ENCODE data around the gene PCYT1A. TPM values are rescaled to one million over a fixed set of nuclear protein-coding genes. Genes with fewer than 3 reads are reported as not detected.

Gene PCYT1A
- total RNA-seq, 2 donors from 2014 or later: 41.8 to 78.3 TPM

DNA sequence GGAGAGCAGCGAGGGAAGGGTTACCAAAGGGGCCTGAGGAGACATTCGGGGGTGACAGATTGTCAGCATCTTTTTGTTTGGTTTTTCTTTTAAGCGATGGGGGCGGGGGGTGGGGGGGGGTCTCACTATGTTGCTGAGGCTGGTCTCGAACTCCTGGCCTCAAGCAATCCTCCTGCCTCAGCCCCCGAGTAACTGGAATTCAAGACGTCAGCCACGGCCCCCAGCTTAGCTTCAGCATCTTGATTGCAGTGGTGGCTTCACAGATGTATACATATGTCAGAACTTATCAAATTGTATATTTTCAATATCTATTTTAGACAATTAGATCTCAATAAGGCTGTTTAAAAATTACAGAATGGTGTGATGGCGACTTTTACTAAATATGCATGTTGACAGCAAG, 107.2 kb downstream of the PCYT1A start:
- Histone ChIP-seq H3K36me3 (no peaks in the 10 kb centered on the region), H3K9me3 (no peaks in the 10 kb centered on the region), H3K4me3 (no peak overlapping the region), H3K4me1 (replicated peaks) (no peaks in the 10 kb centered on the region), H3K27ac (no peak overlapping the region), H3K27me3 (replicated peaks; ENCODE audit: insufficient read depth) (no peaks in the 10 kb centered on the region)
- intact Hi-C loops (cut with DNase I): no loop called here
- DNase-seq (ENCODE audit: low spot score): no peak
- TF ChIP-seq, protein P1, sequence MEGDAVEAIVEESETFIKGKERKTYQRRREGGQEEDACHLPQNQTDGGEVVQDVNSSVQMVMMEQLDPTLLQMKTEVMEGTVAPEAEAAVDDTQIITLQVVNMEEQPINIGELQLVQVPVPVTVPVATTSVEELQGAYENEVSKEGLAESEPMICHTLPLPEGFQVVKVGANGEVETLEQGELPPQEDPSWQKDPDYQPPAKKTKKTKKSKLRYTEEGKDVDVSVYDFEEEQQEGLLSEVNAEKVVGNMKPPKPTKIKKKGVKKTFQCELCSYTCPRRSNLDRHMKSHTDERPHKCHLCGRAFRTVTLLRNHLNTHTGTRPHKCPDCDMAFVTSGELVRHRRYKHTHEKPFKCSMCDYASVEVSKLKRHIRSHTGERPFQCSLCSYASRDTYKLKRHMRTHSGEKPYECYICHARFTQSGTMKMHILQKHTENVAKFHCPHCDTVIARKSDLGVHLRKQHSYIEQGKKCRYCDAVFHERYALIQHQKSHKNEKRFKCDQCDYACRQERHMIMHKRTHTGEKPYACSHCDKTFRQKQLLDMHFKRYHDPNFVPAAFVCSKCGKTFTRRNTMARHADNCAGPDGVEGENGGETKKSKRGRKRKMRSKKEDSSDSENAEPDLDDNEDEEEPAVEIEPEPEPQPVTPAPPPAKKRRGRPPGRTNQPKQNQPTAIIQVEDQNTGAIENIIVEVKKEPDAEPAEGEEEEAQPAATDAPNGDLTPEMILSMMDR (IDR thresholded peaks at IDR 0.05): no peak
- TF ChIP-seq POLR2AphosphoS5 (IDR thresholded peaks at IDR 0.05): no peak
- TF ChIP-seq POLR2A (IDR thresholded peaks at IDR 0.05): no peak
- WGBS: 83% methylated on average over 9 of the region's 9 CpGs

Small RNA genes lying within 50 kb of the gene (small RNA-seq; reads per million reads assigned to genes)
- gene AC069257.2: 0 reads per million in 2 donors
- gene RF00019: 0 reads per million in 2 donors

Other genes with a start within 250 kb of the PCYT1A start
- gene TFRC, start 205.6 kb downstream of the PCYT1A start, total RNA-seq: 10 to 100 TPM; 33.8 to 68.1 TPM
- 1 to 10 TPM in 1 of 2 donors, not detected in 1; 3.9 TPM for gene ZDHHC19, start 76.3 kb downstream of the PCYT1A start, total RNA-seq
- 10 to 100 TPM in 1 of 2 donors, under 1 TPM in 1; 0.55 to 32.1 TPM for gene SLC51A, start 71.2 kb downstream of the PCYT1A start, total RNA-seq
- gene DYNLT2B, start 30.5 kb upstream of the PCYT1A start, total RNA-seq: 10 to 100 TPM in 1 of 2 donors, 1 to 10 TPM in 1; 6.5 to 15.3 TPM
- not detected for gene TM4SF19, start 50.7 kb upstream of the PCYT1A start, total RNA-seq
- 10 to 100 TPM; 19.1 to 36.9 TPM for gene UBXN7, start 144.7 kb upstream of the PCYT1A start, total RNA-seq
- 10 to 100 TPM; 17.1 to 30.6 TPM for gene RNF168, start 216.0 kb upstream of the PCYT1A start, total RNA-seq
- not detected for gene SMCO1, start 227.6 kb upstream of the PCYT1A start, total RNA-seq

Data from prostate gland (tissue), 2 donors.